NT2/D1 (cell line): ENCODE results near the gene CHST15.

Source experiments
- DNase-seq: peaks from one replicate; pipeline ENCODE4 v3.0.0-alpha.2; 2011; ENCODE audit warnings: low read depth, low spot score
- H3K27me3 ChIP-seq: 2 replicates; pipeline ENCODE4 v1.6.0; 2011; ENCODE audit warnings: mild to moderate bottlenecking; ENCODE audit not compliant: insufficient read length, insufficient read depth
- H3K36me3 ChIP-seq: 2 replicates; pipeline ENCODE4 v1.6.1; 2011; ENCODE audit warnings: mild to moderate bottlenecking, low read length, mixed read lengths; ENCODE audit not compliant: insufficient read depth, insufficient read length
- H3K4me1 ChIP-seq: 2 replicates; pipeline ENCODE4 v1.5.1; 2011; ENCODE audit not compliant: insufficient read depth, insufficient read length
- H3K4me3 ChIP-seq: 2 replicates; pipeline ENCODE4 v1.5.1; 2011; ENCODE audit warnings: low read depth; ENCODE audit not compliant: insufficient read length
- H3K9ac ChIP-seq: 2 replicates; pipeline ENCODE4 v1.6.0; 2011; ENCODE audit warnings: low read depth; ENCODE audit not compliant: insufficient read length
- H3K9me3 ChIP-seq: 2 replicates; pipeline ENCODE4 v1.5.1; 2011; ENCODE audit warnings: mild to moderate bottlenecking, low read length; ENCODE audit not compliant: insufficient read depth
- SUZ12 ChIP-seq: IDR thresholded peaks from 2 replicates; pipeline ENCODE4 v1.6.1; 2011; ENCODE audit not compliant: insufficient read length, insufficient read depth; ENCODE audit errors: extremely low read depth
- YY1 ChIP-seq: IDR thresholded peaks from 2 replicates; pipeline ENCODE4 v1.6.1; 2011; ENCODE audit not compliant: insufficient read length, insufficient read depth
- ZNF274 ChIP-seq: IDR thresholded peaks from 2 replicates; pipeline ENCODE4 v1.6.1; 2011; ENCODE audit warnings: mild to moderate bottlenecking, low read depth, low read length

CHST15 gene

GRCh38 chr10:124116771-124117510, 23.5 kb upstream of the CHST15 start:
- Histone ChIP-seq H3K4me3 (no peak overlapping the region), H3K9ac (no peak overlapping the region), H3K9me3 (no peaks in the 10 kb centered on the region), H3K4me1 (peaks cover 8% of the 10 kb centered on the region), H3K36me3 (no peaks in the 10 kb centered on the region), H3K27me3 (peaks cover 4% of the 10 kb centered on the region)
- no peak for DNase-seq
- TF ChIP-seq SUZ12 (no peak), YY1 (no peak), ZNF274 (no peak)

GRCh38 chr10:124114696-124115095, 21.3 kb upstream of the CHST15 start:
- no peak for DNase-seq
- peaks cover 4% of the 10 kb centered on the region for H3K4me1 ChIP-seq
- H3K4me3 ChIP-seq: no peak overlapping the region
- H3K9me3 ChIP-seq: no peaks in the 10 kb centered on the region
- TF ChIP-seq YY1 (no peak), SUZ12 (no peak), ZNF274 (no peak)
- H3K36me3 ChIP-seq: no peaks in the 10 kb centered on the region
- H3K27me3 ChIP-seq: peaks cover 4% of the 10 kb centered on the region
- H3K9ac ChIP-seq: no peak overlapping the region

- no peak for DNase-seq
- Histone ChIP-seq H3K9ac (no peak overlapping the region), H3K4me1 (peaks cover 2% of the 10 kb centered on the region), H3K36me3 (no peaks in the 10 kb centered on the region), H3K4me3 (no peak overlapping the region), H3K27me3 (peaks cover 4% of the 10 kb centered on the region), H3K9me3 (no peaks in the 10 kb centered on the region)
- no peak for TF ChIP-seq SUZ12
- TF ChIP-seq YY1: no peak
- no peak for TF ChIP-seq ZNF274
Observed at GRCh38 chr10:124112891-124113580, 19.6 kb upstream of the CHST15 start.

GRCh38 chr10:124110882-124111281, 17.5 kb upstream of the CHST15 start:
- Histone ChIP-seq H3K27me3 (peaks cover 4% of the 10 kb centered on the region), H3K36me3 (no peaks in the 10 kb centered on the region), H3K4me1 (peaks cover 4% of the 10 kb centered on the region), H3K4me3 (no peak overlapping the region), H3K9me3 (no peaks in the 10 kb centered on the region), H3K9ac (no peak overlapping the region)
- no peak for DNase-seq
- TF ChIP-seq YY1: no peak
- no peak for TF ChIP-seq SUZ12
- no peak for TF ChIP-seq ZNF274

- Histone ChIP-seq H3K9me3 (no peaks in the 10 kb centered on the region; the same call in 1 of the 2 replicates), H3K27me3 (peaks cover 4% of the 10 kb centered on the region), H3K36me3 (no peaks in the 10 kb centered on the region), H3K4me1 (peaks cover 4% of the 10 kb centered on the region), H3K9ac (no peak overlapping the region), H3K4me3 (no peak overlapping the region)
- TF ChIP-seq ZNF274 (no peak), SUZ12 (no peak), YY1 (no peak)
- DNase-seq: no peak
Observed at GRCh38 chr10:124109261-124109660, 15.9 kb upstream of the CHST15 start.

- TF ChIP-seq SUZ12 (no peak), YY1 (no peak), ZNF274 (no peak)
- Histone ChIP-seq H3K9ac (no peak overlapping the region), H3K4me3 (no peak overlapping the region), H3K27me3 (peaks cover under 1% of the 10 kb centered on the region), H3K9me3 (no peaks in the 10 kb centered on the region; the same call in 1 of the 2 replicates), H3K36me3 (no peaks in the 10 kb centered on the region), H3K4me1 (peaks cover 2% of the 10 kb centered on the region)
- no peak for DNase-seq
Observed at GRCh38 chr10:124107072-124107471, 13.7 kb upstream of the CHST15 start.

- Histone ChIP-seq H3K36me3 (no peaks in the 10 kb centered on the region), H3K9ac (no peak overlapping the region), H3K9me3 (no peaks in the 10 kb centered on the region; the same call in 1 of the 2 replicates), H3K4me1 (peaks cover 2% of the 10 kb centered on the region), H3K4me3 (no peak overlapping the region), H3K27me3 (no peaks in the 10 kb centered on the region)
- DNase-seq: no peak
- TF ChIP-seq ZNF274: no peak
- TF ChIP-seq YY1: no peak
- no peak for TF ChIP-seq SUZ12
Observed at GRCh38 chr10:124106241-124106879, 13.0 kb upstream of the CHST15 start.
